ENCODE results near the gene TGFA.

Gene TGFA

GRCh38 chr2:70522627-70523026 is 31.0 kb downstream of the TGFA start:
- no peaks in the 10 kb centered on the region for H3K9me2 ChIP-seq (replicated peaks; ENCODE audit: low read depth, low read length)
- no peaks in the 10 kb centered on the region for H4K20me1 ChIP-seq (ENCODE audit: insufficient read depth, low read length, poor library complexity, severe bottlenecking)
- peaks cover 31% of the 10 kb centered on the region for H3K4me1 ChIP-seq (ENCODE audit: insufficient read depth, low read length, poor library complexity, severe bottlenecking)
- TF ChIP-seq, protein P1, sequence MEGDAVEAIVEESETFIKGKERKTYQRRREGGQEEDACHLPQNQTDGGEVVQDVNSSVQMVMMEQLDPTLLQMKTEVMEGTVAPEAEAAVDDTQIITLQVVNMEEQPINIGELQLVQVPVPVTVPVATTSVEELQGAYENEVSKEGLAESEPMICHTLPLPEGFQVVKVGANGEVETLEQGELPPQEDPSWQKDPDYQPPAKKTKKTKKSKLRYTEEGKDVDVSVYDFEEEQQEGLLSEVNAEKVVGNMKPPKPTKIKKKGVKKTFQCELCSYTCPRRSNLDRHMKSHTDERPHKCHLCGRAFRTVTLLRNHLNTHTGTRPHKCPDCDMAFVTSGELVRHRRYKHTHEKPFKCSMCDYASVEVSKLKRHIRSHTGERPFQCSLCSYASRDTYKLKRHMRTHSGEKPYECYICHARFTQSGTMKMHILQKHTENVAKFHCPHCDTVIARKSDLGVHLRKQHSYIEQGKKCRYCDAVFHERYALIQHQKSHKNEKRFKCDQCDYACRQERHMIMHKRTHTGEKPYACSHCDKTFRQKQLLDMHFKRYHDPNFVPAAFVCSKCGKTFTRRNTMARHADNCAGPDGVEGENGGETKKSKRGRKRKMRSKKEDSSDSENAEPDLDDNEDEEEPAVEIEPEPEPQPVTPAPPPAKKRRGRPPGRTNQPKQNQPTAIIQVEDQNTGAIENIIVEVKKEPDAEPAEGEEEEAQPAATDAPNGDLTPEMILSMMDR (conservative IDR thresholded peaks at IDR 0.05; ENCODE audit: low read length) = no peak
- no peak for TF ChIP-seq EZH2phosphoT487 (IDR thresholded peaks at IDR 0.05; ENCODE audit: borderline replicate concordance)
- no peak overlapping the region for H2AFZ ChIP-seq (ENCODE audit: low read length)
- H3F3A ChIP-seq (ENCODE audit: low read depth) = no peaks in the 10 kb centered on the region
- H3K4me2 ChIP-seq (ENCODE audit: low read depth, low read length, poor library complexity, severe bottlenecking) = no peak overlapping the region
- no peaks in the 10 kb centered on the region for H3K36me3 ChIP-seq (ENCODE audit: insufficient read depth, low read length)
- H3K27me3 ChIP-seq (ENCODE audit: insufficient read depth, low read length, poor library complexity, severe bottlenecking) = no peaks in the 10 kb centered on the region
- 0 out of 2 replicates have a peak, but pooled peaks cover 19% of the 10 kb centered on the region for H3K79me2 ChIP-seq (ENCODE audit: insufficient read depth, low read length)
- no peaks in the 10 kb centered on the region for H3K9me3 ChIP-seq (ENCODE audit: insufficient read depth, low read depth, low read length)
- no peak overlapping the region for H3K4me3 ChIP-seq (ENCODE audit: low read length, poor library complexity, severe bottlenecking)
- H3K9ac ChIP-seq (ENCODE audit: low read depth, low read length, poor library complexity, severe bottlenecking) = no peak overlapping the region

DNA sequence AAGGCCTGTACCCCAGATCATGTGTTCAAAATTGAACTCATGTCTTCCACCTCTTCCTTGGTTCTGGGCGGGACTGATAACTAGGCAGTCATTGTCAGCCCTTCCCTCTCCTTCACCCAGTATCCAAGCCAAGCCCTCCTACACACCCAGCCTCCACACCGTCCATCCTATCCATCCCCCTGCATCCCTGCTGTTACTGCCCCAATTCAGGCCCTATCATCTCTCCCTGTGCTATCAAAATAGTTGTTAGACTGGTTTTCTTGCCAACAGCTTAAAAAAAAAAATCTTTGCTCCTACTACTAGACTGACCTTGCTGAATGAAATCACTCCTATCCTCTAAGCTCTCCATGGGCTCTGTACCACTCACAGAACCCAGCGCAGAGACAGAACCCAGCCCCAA is 32.8 kb downstream of the TGFA start:
- Histone ChIP-seq H3K27me3 (ENCODE audit: insufficient read depth, low read length, poor library complexity, severe bottlenecking) (no peaks in the 10 kb centered on the region), H3F3A (ENCODE audit: low read depth) (no peaks in the 10 kb centered on the region), H3K4me3 (ENCODE audit: low read length, poor library complexity, severe bottlenecking) (no peak overlapping the region), H3K9me2 (replicated peaks; ENCODE audit: low read depth, low read length) (no peaks in the 10 kb centered on the region), H3K36me3 (ENCODE audit: insufficient read depth, low read length) (no peaks in the 10 kb centered on the region), H3K4me1 (ENCODE audit: insufficient read depth, low read length, poor library complexity, severe bottlenecking) (peaks cover 34% of the 10 kb centered on the region), H2AFZ (ENCODE audit: low read length) (no peak overlapping the region), H3K4me2 (ENCODE audit: low read depth, low read length, poor library complexity, severe bottlenecking) (no peak overlapping the region), H3K9me3 (ENCODE audit: insufficient read depth, low read depth, low read length) (no peaks in the 10 kb centered on the region), H3K9ac (ENCODE audit: low read depth, low read length, poor library complexity, severe bottlenecking) (no peak overlapping the region), H4K20me1 (ENCODE audit: insufficient read depth, low read length, poor library complexity, severe bottlenecking) (no peaks in the 10 kb centered on the region), H3K79me2 (ENCODE audit: insufficient read depth, low read length) (0 out of 2 replicates have a peak, but pooled peaks cover 11% of the 10 kb centered on the region)
- TF ChIP-seq, protein P1 (conservative IDR thresholded peaks at IDR 0.05; ENCODE audit: low read length) = no peak
- TF ChIP-seq EZH2phosphoT487 (IDR thresholded peaks at IDR 0.05; ENCODE audit: borderline replicate concordance) = no peak

DNA sequence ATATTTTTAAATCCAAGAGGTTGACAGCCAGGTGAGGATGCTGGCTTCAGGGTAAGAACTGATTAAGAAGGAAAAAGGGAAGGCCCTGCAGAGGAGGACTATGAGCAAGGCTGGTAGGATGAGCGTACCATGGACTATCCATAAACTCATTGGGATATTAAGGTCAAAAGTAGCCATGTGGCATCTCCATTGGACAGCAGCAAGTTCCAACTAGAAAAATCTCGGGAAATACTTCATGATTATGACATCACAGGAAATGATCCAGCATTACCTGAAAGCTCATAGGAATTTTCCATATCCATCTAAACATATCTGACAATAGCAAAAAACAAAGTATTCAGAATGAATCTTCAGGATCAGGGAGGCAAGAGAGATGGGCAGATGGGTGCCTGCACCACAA is 34.2 kb downstream of the TGFA start:
- no peak for TF ChIP-seq EZH2phosphoT487 (IDR thresholded peaks at IDR 0.05; ENCODE audit: borderline replicate concordance)
- Histone ChIP-seq H3K4me2 (ENCODE audit: low read depth, low read length, poor library complexity, severe bottlenecking) (no peak overlapping the region), H3K4me1 (ENCODE audit: insufficient read depth, low read length, poor library complexity, severe bottlenecking) (peaks cover 21% of the 10 kb centered on the region)

DNA sequence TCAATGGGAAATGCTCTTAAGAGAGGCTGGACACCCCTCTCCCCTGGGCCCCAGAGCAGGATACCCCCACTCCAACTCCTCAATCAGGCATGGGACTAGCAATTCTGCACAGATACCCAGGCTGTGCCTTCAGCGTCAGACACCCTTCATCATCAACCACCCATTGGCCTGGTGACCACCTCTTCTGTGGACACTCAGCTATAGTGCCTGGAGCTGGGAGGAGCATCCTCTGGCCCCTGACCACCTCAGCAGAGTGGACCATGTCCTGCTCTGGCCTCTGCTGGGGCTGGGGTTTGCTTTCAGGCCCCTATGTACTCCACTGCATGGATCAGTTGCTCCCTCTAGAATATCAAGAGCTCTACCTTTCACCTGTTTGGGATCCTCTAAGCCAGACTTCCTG is 35.1 kb downstream of the TGFA start:
- no peak overlapping the region for H3K4me2 ChIP-seq (ENCODE audit: low read depth, low read length, poor library complexity, severe bottlenecking)
- H3F3A ChIP-seq (ENCODE audit: low read depth) = no peaks in the 10 kb centered on the region
- no peaks in the 10 kb centered on the region for H3K27me3 ChIP-seq (ENCODE audit: insufficient read depth, low read length, poor library complexity, severe bottlenecking)
- H3K9me3 ChIP-seq (ENCODE audit: insufficient read depth, low read depth, low read length) = no peaks in the 10 kb centered on the region
- no peaks in the 10 kb centered on the region for H3K36me3 ChIP-seq (ENCODE audit: insufficient read depth, low read length)
- H3K4me1 ChIP-seq (ENCODE audit: insufficient read depth, low read length, poor library complexity, severe bottlenecking) = peaks cover 12% of the 10 kb centered on the region
- H3K79me2 ChIP-seq (ENCODE audit: insufficient read depth, low read length) = 0 out of 2 replicates have a peak, but pooled peaks cover 11% of the 10 kb centered on the region
- no peaks in the 10 kb centered on the region for H4K20me1 ChIP-seq (ENCODE audit: insufficient read depth, low read length, poor library complexity, severe bottlenecking)
- no peak overlapping the region for H3K9ac ChIP-seq (ENCODE audit: low read depth, low read length, poor library complexity, severe bottlenecking)
- H2AFZ ChIP-seq (ENCODE audit: low read length) = no peak overlapping the region
- no peaks in the 10 kb centered on the region for H3K9me2 ChIP-seq (replicated peaks; ENCODE audit: low read depth, low read length)
- H3K4me3 ChIP-seq (ENCODE audit: low read length, poor library complexity, severe bottlenecking) = no peak overlapping the region
- TF ChIP-seq EZH2phosphoT487 (IDR thresholded peaks at IDR 0.05; ENCODE audit: borderline replicate concordance) = no peak
- TF ChIP-seq, protein P1 (conservative IDR thresholded peaks at IDR 0.05; ENCODE audit: low read length) = no peak

More for the DNA sequence above, 34.2 kb downstream of the TGFA start:
- no peaks in the 10 kb centered on the region for H3K9me3 ChIP-seq (ENCODE audit: insufficient read depth, low read depth, low read length)
- no peak overlapping the region for H2AFZ ChIP-seq (ENCODE audit: low read length)
- H3K27me3 ChIP-seq (ENCODE audit: insufficient read depth, low read length, poor library complexity, severe bottlenecking) = no peaks in the 10 kb centered on the region
- no peaks in the 10 kb centered on the region for H4K20me1 ChIP-seq (ENCODE audit: insufficient read depth, low read length, poor library complexity, severe bottlenecking)
- H3K36me3 ChIP-seq (ENCODE audit: insufficient read depth, low read length) = no peaks in the 10 kb centered on the region
- H3K9me2 ChIP-seq (replicated peaks; ENCODE audit: low read depth, low read length) = no peaks in the 10 kb centered on the region
- 0 out of 2 replicates have a peak, but pooled peaks cover 11% of the 10 kb centered on the region for H3K79me2 ChIP-seq (ENCODE audit: insufficient read depth, low read length)
- H3K4me3 ChIP-seq (ENCODE audit: low read length, poor library complexity, severe bottlenecking) = no peak overlapping the region
- no peaks in the 10 kb centered on the region for H3F3A ChIP-seq (ENCODE audit: low read depth)
- H3K9ac ChIP-seq (ENCODE audit: low read depth, low read length, poor library complexity, severe bottlenecking) = no peak overlapping the region
